Measurements from ENCODE around the gene ARSI.

- TF ChIP-seq SIN3A (IDR thresholded peaks at IDR 0.05; ENCODE audit: borderline replicate concordance, low read depth, low read length) (no peak), SMC3 (IDR thresholded peaks at IDR 0.05; ENCODE audit: low read depth, low read length) (no peak), CTCF (IDR thresholded peaks at IDR 0.05) (no peak)
Observed at GRCh38 chr5:150270541-150271295, 32.0 kb downstream of the ARSI start.
